Measurements from ENCODE around the gene MALT1.
A peak's percentile ranks its signal among the peaks of the same experiment; 100 is the strongest.
"Not testable (repeated sequence)": the region's sequence is repeated elsewhere in the genome, so short reads cannot be mapped to it uniquely, and the experiment has no call there.

The MALT1 gene

GRCh38 chr18:58653144-58653722, 18.0 kb upstream of the MALT1 start:
- not testable (repeated sequence) for DNase-seq (ENCODE audit: low spot score)

DNA sequence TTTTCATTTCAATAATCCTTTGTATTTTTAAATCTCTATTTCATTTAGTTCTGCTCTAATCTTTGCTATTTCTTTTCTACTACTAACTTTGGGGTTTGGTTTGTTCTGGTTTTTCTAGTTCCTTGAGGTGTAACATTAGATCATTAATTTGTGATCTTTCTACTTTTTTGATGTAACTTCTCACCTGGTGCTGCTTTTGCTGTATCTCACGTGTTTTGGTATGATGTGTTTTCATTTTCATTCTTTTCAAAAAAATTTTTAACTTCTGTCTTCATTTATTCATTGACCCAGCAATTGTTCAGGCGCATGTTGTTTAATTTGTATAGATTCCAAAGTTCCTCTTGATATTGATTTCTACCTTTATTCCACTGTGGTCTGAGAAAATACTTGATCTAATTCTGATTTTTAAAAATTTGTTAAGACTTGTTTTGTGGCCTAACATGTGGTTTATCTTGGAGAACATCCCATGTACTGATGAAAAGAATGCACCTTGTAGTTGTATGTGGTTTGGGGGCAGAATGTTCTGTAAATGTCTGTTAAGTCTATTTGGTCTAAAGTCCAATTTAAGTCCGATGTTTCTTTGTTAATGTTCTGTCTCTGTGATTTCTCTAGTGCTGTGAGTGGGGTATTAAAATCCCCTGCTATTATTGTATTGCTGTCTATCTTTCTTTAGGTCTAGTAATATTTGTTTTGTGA, 17.3 kb upstream of the MALT1 start:
- DNase-seq (ENCODE audit: low spot score) = no peak

- DNase-seq (ENCODE audit: low spot score) = no peak
Measured at GRCh38 chr18:58654896-58655614, 16.2 kb upstream of the MALT1 start.

- DNase-seq (ENCODE audit: low spot score) = no peak
Measured at GRCh38 chr18:58657081-58657480, 14.2 kb upstream of the MALT1 start.

DNA sequence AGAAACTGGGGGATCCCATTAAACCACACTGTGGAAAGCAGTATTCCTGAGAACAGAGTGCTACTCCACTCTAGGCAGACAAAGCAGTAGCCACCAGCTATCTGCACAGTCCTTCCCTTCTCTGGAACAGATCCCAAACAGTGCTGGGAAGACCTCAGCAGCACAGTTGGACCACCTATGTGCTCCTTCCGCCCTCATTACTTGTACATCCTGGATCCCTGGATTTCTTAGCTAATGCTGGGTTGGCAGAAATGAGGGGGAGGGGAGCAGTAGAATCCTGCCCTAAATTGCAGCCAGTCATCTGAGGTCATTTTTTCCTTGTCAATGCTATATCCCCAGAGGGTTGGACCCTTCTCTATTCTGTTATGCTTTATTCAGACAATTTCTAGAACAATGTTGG, 13.8 kb upstream of the MALT1 start:
- DNase-seq (ENCODE audit: low spot score) = no peak

GRCh38 chr18:58659691-58660090, 11.6 kb upstream of the MALT1 start:
- no peak for DNase-seq (ENCODE audit: low spot score)

DNA sequence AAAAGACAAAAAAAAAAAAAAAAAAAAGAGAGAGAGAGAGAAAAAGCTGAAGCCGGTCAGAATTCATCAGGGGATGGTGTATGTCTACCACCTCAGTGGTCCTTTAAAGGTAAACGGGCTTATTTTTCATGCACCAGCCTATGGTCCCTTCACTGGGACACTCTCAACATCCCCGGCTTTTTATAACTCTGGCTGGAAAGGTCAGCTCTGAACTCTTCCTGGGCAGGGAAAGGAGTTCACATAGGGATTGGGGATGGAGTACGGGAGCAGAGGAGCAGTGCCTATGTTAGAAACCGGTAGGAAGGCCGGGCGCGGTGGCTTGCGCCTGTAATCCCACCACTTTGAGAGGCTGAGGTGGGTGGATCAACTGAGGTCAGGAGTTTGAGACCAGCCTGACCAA, 10.3 kb upstream of the MALT1 start:
- no peak for DNase-seq (ENCODE audit: low spot score)

DNA sequence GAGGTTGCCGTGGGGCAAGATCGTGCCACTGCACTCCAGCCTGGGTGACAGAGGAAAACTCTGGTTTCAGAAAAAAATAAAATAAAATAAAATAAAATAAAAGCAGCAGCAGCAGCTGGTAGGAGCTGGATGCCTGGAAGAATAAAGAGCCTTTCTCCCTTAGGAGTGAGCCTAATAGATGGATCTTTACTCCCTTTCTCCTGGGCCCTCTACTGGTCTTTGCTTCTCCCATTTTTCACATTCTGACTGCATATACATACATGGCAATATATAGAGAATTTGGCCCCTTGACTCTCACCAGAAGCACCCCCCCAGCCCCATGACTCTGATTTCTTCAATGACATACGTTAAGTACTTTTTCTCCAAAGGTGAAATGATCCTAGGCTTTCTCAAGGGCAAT, 9.8 kb upstream of the MALT1 start:
- DNase-seq (ENCODE audit: low spot score) = no peak

- DNase-seq (ENCODE audit: low spot score) = no peak
Measured at GRCh38 chr18:58662118-58662517, 9.1 kb upstream of the MALT1 start.

DNA sequence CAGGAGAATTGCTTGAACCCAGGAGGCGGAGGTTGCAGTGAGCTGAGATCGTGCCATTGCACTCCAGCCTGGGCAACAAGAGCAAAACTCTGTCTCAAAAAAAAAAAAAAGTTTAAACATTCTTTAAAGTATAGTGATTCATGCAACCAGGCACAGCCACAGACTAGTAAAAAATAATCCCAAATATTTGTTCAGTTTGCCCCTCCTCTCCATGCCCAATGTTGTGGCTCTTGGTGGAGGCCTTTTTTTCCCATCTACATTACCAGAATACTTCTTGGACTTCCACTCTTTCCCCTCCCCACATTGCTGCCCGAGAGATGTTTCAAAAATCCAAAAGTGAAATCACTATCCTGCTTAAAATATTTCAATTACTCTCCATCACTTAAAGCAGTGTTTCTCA, 5.1 kb upstream of the MALT1 start:
- DNase-seq (ENCODE audit: low spot score) = no peak

DNA sequence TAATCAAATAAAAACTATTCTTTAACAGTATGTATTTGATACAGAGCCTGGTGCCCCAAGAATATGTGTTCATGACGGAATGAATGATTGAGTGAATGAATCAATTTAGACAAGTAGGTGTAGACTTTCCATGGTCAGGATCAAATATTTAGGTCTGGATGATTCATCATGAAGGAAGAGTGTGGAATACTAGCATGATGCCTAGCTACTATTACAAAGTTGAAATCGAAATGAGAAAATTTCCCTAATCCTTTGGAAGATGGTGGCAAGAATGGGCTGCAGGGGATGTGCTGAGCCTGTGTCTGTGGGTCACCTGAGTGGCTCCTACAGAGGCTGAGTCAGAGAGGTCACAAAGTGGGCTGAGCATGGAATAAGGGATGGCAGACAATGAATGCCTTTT, 3.1 kb upstream of the MALT1 start:
- DNase-seq (ENCODE audit: low spot score) = no peak

DNA sequence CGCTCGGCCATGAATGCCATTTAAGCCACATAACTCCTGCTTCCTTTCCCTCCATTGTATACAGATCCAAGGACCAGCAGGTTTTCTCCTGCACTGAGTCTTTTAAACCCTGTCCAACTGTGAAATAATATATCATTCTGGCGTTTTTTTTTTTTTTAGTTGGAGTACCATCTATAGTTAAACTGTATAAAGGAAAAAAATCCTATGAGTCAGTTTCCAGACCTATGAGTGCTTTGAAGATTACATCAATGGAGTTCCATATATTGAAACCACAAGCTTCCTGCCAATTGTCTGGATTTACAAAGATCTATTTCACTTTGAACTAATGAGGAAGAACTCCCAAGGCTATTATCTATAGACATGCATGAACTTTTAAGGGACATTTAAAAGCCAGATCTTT, 2.4 kb upstream of the MALT1 start:
- no peak for DNase-seq (ENCODE audit: low spot score)

GRCh38 chr18:58669731-58670378, 1.4 kb upstream of the MALT1 start:
- no peak for DNase-seq (ENCODE audit: low spot score)

DNA sequence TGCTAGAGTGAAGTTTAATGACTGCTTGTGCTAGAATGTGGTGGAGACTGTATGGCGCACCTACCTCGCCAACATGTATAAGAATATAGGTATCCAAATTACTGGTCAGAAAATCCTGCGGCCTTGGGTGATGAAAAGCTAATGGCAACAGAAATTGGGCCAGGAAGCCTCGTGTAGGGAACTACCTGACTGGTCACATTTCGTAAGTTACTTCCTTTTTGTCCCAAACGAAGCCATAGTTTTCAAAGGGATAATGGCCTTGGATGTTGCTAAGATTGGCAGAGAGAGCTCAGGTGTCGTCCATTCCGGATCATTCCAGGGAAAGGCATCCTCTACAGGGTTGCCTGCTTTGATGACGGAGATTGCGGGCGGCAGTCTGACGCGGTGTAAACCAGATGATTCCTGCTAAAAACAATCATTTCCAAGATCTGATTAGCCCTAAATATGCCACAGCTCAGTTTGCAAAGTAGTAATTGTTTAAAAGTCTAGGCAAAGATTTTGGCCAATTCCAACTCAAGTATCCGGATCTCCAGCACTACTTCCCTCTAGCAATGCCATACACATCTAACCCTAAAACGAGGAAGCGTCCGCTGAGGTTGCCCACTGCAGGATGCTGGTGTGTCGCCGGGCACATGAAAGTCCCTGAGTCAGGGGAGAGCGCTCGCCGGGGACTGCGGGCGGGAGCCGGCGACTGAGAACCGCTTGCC, 708 bp upstream of the MALT1 start:
- DNase-seq (ENCODE audit: low spot score) = peak; percentile 61

- DNase-seq (ENCODE audit: low spot score) = peak; percentile 23
Measured at GRCh38 chr18:58671632-58672564, 633 bp downstream of the MALT1 start.

DNA sequence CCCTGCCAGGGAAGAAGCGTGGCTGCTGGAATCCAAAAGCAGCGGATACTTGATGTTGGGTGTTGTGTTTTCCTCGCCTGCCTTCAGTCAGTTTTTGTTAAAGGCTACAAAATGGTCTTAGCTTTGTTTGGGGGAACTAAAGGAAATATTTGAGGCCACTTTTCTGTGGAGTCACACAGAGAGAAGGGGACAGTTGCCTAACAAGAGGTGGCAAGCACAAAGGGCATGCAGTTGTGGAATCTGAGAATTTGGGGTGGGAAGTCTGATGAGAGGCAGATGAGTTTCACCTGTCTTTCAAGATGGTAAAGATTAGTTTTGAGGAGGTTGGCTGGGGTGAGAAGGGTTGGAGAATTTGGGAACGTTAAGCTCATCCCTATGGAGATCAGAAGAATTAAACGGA, 2.9 kb downstream of the MALT1 start:
- DNase-seq (ENCODE audit: low spot score) = no peak

GRCh38 chr18:58674863-58675472, 3.7 kb downstream of the MALT1 start:
- no peak for DNase-seq (ENCODE audit: low spot score)

- DNase-seq (ENCODE audit: low spot score) = no peak
Measured at GRCh38 chr18:58676270-58676669, 5.0 kb downstream of the MALT1 start.

DNA sequence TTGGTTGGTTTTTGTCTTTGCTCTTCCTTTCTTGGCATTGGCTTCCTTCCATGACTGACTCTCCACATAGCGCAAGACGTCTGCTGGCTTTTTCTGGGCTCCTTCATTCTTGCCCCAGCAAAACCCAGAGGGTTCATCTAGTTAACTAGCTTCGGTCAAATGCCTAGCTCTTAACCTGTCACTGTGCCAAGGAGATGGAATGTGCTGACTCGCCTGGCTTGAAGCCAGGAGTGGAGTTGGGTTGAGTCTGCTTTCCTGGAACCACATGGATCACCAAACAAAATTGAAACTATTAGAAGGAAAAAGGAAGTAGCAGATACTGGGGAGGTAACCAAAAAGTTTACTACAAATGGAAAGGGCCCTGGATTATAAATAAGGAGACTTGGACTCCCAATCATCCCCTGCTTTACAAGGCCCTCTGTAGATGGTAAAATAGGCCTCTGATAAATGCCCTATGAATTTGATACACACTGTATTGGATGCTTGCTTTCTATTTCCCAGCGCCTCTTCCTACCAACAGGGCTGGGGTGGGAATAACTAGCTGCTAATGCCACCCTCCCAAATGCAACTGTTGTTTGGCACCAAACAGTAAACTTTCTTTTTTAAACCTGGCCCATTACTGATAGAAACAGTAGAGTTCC, 11.3 kb downstream of the MALT1 start:
- DNase-seq (ENCODE audit: low spot score) = peak; percentile 25

- DNase-seq (ENCODE audit: low spot score) = no peak
Measured at GRCh38 chr18:58687871-58688308, 16.6 kb downstream of the MALT1 start.

Data from pons (tissue), 1 donor.